ENCODE results near the gene KCNJ3.

GRCh38 chr2:154697418-154698252 lies 860 bp upstream of the KCNJ3 start:
- TF ChIP-seq CTCF (IDR thresholded peaks at IDR 0.05) (no peak), SIN3A (IDR thresholded peaks at IDR 0.05; ENCODE audit: borderline replicate concordance, insufficient read depth, low read depth, low read length) (no peak), POLR2AphosphoS5 (IDR thresholded peaks at IDR 0.05; ENCODE audit: low read depth, low read length) (no peak), REST (IDR thresholded peaks at IDR 0.05; ENCODE audit: insufficient read depth in 1 of 2, low read depth in 2 of 2, low read length in 1 of 2) (no peak), TCF7L2 (IDR thresholded peaks at IDR 0.05; ENCODE audit: low read depth, low read length) (no peak)
